SK-N-SH (cell line): ENCODE measurements around the gene MBNL1. TPM values are rescaled to one million over a fixed set of nuclear protein-coding genes. Genes with fewer than 3 reads are reported as not detected.

ENCODE experiments used
- CTCF ChIA-PET: fragments of 300-600, 350-600 bp; formaldehyde crosslinking; extraction: SDS; loops from one replicate; lab custom pipeline; 2021; lab: Yijun Ruan, JAX
- POLR2A ChIA-PET: fragments of 350-600 bp; sonication (Branson Sonifier 250); formaldehyde crosslinking; extraction: SDS; loops from one replicate; lab custom pipeline; 2020; ENCODE audit warnings: antibody characterized with exemption, inconsistent platforms; lab: Yijun Ruan, JAX
- DNase-seq: peaks from one replicate; pipeline ENCODE4 v3.0.0; 2012
- H2AFZ ChIP-seq: fragments of 200-600 bp; sonication (generic); 2 replicates; pipeline ENCODE4 v1.8.1; 2016; ENCODE audit warnings: antibody characterized with exemption, mild to moderate bottlenecking, low read depth
- H3F3A ChIP-seq: fragments of 200-600 bp; sonication (generic); replicated peaks from 2 replicates; pipeline ENCODE3; 2016; ENCODE audit warnings: antibody characterized with exemption, mild to moderate bottlenecking; ENCODE audit not compliant: insufficient read depth
- H3K27ac ChIP-seq, 2 experiments: fragments of 200-500 bp in 1 of 2; fragments of 200-600 bp in 1 of 2; sonication (Bioruptor generic) in 1 of 2; sonication (generic), shearing (Covaris generic) in 1 of 2; 2 replicates each; pipeline versions ENCODE4 v1.5.1 to v1.6.1; 2014 to 2016; ENCODE audit warnings: low read depth in 2 of 2, inconsistent platforms in 1 of 2, low read length in 1 of 2, mild to moderate bottlenecking in 1 of 2, mixed read lengths in 1 of 2
- H3K27me3 ChIP-seq: fragments of 200-600 bp; sonication (generic), shearing (Covaris generic); 2 replicates; pipeline ENCODE4 v1.6.1; 2016; ENCODE audit warnings: mixed run types; ENCODE audit not compliant: insufficient read depth
- H3K36me3 ChIP-seq, 2 experiments: fragments of 200-500 bp in 1 of 2; fragments of 200-600 bp in 1 of 2; sonication (Bioruptor generic) in 1 of 2; sonication (generic) in 1 of 2; replicated peaks in 1 of 2; 2 replicates each; pipeline versions ENCODE3 to v1.5.1; 2014 to 2016; ENCODE audit warnings: low read length in 1 of 2, mild to moderate bottlenecking in 1 of 2; ENCODE audit not compliant: insufficient read depth in 2 of 2, control insufficient read depth in 1 of 2
- H3K4me1 ChIP-seq, 2 experiments: fragments of 200-500 bp in 1 of 2; fragments of 200-600 bp in 1 of 2; sonication (Bioruptor generic) in 1 of 2; sonication (generic), shearing (Covaris generic) in 1 of 2; 2 replicates each; pipeline versions ENCODE4 v1.5.1 to v1.6.1; 2014 to 2016; ENCODE audit warnings: low read depth in 1 of 2, low read length in 1 of 2, mixed run types in 1 of 2; ENCODE audit not compliant: insufficient read depth in 2 of 2, control insufficient read depth in 1 of 2
- H3K4me2 ChIP-seq: fragments of 200-600 bp; sonication (generic), shearing (Covaris generic); 2 replicates; pipeline ENCODE4 v1.6.1; 2017; ENCODE audit warnings: mixed run types
- H3K4me3 ChIP-seq, 2 experiments: fragments of 200-500 bp in 1 of 2; fragments of 200-600 bp in 1 of 2; sonication (Bioruptor generic) in 1 of 2; sonication (generic), shearing (Covaris generic) in 1 of 2; 2 replicates each; pipeline versions ENCODE4 v1.5.1 to v1.8.1; 2014 to 2016; ENCODE audit warnings: low read depth in 2 of 2, inconsistent platforms in 1 of 2, low read length in 1 of 2, mild to moderate bottlenecking in 1 of 2, mixed read lengths in 1 of 2, moderate library complexity in 1 of 2
- H3K79me2 ChIP-seq: fragments of 200-600 bp; sonication (generic); 2 replicates; pipeline ENCODE4 v1.8.1; 2017; ENCODE audit warnings: mild to moderate bottlenecking; ENCODE audit not compliant: insufficient read depth
- H3K9ac ChIP-seq: fragments of 200-600 bp; sonication (generic); 2 replicates; pipeline ENCODE4 v1.6.1; 2017; ENCODE audit warnings: mixed run types
- H3K9me2 ChIP-seq: fragments of 200-600 bp; sonication (generic); 2 replicates; pipeline ENCODE4 v1.6.1; 2017; ENCODE audit warnings: mixed run types
- H3K9me3 ChIP-seq: fragments of 200-600 bp; sonication (generic); 2 replicates; pipeline ENCODE4 v1.6.1; 2017; ENCODE audit warnings: mixed run types, mild to moderate bottlenecking, moderate library complexity
- H4K20me1 ChIP-seq: fragments of 200-600 bp; sonication (generic); 2 replicates; pipeline ENCODE4 v1.6.1; 2017; ENCODE audit warnings: mild to moderate bottlenecking, mixed run types; ENCODE audit not compliant: insufficient read depth
- CHD2 ChIP-seq: fragments of 150-350 bp; IDR thresholded peaks from 2 replicates; pipeline ENCODE4 v1.6.1; 2018; ENCODE audit warnings: low read length; ENCODE audit not compliant: partially characterized antibody
- EZH2phosphoT487 ChIP-seq: fragments of 200-600 bp; sonication (generic); IDR thresholded peaks from 2 replicates; pipeline ENCODE4 v1.6.1; 2017; ENCODE audit warnings: low read depth, mixed run types, mild to moderate bottlenecking, antibody characterized with exemption, moderate library complexity, borderline replicate concordance
- FOSL2 ChIP-seq: IDR thresholded peaks from 2 replicates; pipeline ENCODE4 v1.4.0; 2012; ENCODE audit warnings: low read depth, mild to moderate bottlenecking, moderate library complexity, borderline replicate concordance
- FOXJ3 ChIP-seq: sonication (generic); formaldehyde crosslinking; IDR thresholded peaks from 2 replicates; pipeline ENCODE4 v1.5.1; 2020; ENCODE audit warnings: mild to moderate bottlenecking, missing genetic modification reagents
- GATA2 ChIP-seq: sonication (generic); formaldehyde crosslinking; IDR thresholded peaks from 2 replicates; pipeline ENCODE4 v1.5.0; 2020; ENCODE audit warnings: mild to moderate bottlenecking, missing genetic modification reagents
- JUND ChIP-seq: IDR thresholded peaks from 2 replicates; pipeline ENCODE4 v1.4.0; 2012
- MEF2A ChIP-seq: IDR thresholded peaks from 2 replicates; pipeline ENCODE4 v1.4.0; 2012; ENCODE audit warnings: low read depth, borderline replicate concordance
- MXI1 ChIP-seq: IDR thresholded peaks from 2 replicates; pipeline ENCODE4 v1.6.1; 2012; ENCODE audit warnings: mild to moderate bottlenecking, low read depth, low read length, improper control_type of control experiment
- NFIC ChIP-seq: IDR thresholded peaks from 2 replicates; pipeline ENCODE4 v1.4.0; 2012; ENCODE audit warnings: borderline replicate concordance
- POLR2AphosphoS5 ChIP-seq: IDR thresholded peaks from 2 replicates; pipeline ENCODE4 v1.6.1; 2012; ENCODE audit warnings: low read depth, low read length
- RFX5 ChIP-seq: IDR thresholded peaks from 2 replicates; pipeline ENCODE4 v1.6.1; 2012; ENCODE audit warnings: mild to moderate bottlenecking, improper control_type of control experiment, low read length
- SMC3 ChIP-seq: IDR thresholded peaks from 2 replicates; pipeline ENCODE4 v1.6.1; 2012; ENCODE audit warnings: low read depth, low read length, improper control_type of control experiment
- WGBS: methylation state at CpG from one replicate; pipeline ENCODE4 v1.1.6; 2017; ENCODE audit warnings: low lambda C conversion rate; 5-methylcytosine and 5-hydroxymethylcytosine counted together
- polyA plus RNA-seq, 3 experiments: library from polyadenylated mRNA; depleted of rRNA; stranded (reverse); fragments of >200 nt; gene quantifications; 2 replicates each; pipeline ENCODE4 v1.2.3, GENCODE V29; 2012
- TF ChIP-seq, protein P1 (sequence below): IDR thresholded peaks from 2 replicates; pipeline ENCODE4 v1.6.1; 2012; ENCODE audit warnings: mild to moderate bottlenecking, low read depth, low read length, moderate library complexity
- TF ChIP-seq, protein P2 (sequence below): IDR thresholded peaks from 2 replicates; pipeline ENCODE4 v1.4.0; 2012; ENCODE audit warnings: low read depth
- TF ChIP-seq, protein P3 (sequence below): IDR thresholded peaks from 2 replicates; pipeline ENCODE4 v1.4.0; 2012; ENCODE audit warnings: low read depth, borderline replicate concordance
- TF ChIP-seq, protein P4 (sequence below): fragments of 150-350 bp; IDR thresholded peaks from 2 replicates; pipeline ENCODE4 v1.6.1; 2016; ENCODE audit warnings: mild to moderate bottlenecking, low read depth, low read length
- TF ChIP-seq, protein P5 (sequence below): fragments of 200-600 bp; sonication (generic); IDR thresholded peaks from 2 replicates; pipeline ENCODE4 v1.6.1; 2017; ENCODE audit warnings: antibody characterized with exemption, mild to moderate bottlenecking, moderate library complexity
- TF ChIP-seq, protein P6 (sequence below): IDR thresholded peaks from 2 replicates; pipeline ENCODE4; 2012
- TF ChIP-seq, protein P7 (sequence below): fragments of 150-350 bp; IDR thresholded peaks from 2 replicates; pipeline ENCODE4 v1.6.1; 2017; ENCODE audit warnings: antibody characterized with exemption, low read length, low read depth, borderline replicate concordance

Gene MBNL1
- polyA plus RNA-seq, 1 of the 3 experiments (the other 2 are of a cell fraction) = 44.3 TPM

DNA sequence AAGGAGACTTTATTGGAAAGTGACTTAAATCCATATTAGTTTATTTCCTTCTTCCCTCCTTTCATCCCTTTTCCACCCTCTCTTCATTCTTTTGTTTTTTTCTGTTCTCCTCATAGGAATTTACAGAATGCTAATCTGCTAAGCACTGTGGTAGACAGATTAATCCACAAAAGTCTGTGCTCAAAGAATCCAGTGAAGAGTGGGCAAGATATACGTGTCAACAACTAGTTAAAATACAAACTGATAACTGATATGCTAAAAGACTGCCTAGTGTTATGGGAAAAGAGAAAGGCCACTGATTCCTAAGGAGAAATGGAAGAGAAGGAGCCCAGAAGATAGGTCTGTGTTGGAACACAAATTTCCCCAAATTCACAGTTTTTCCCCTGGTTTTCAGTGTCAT is 202.2 kb downstream of the MBNL1 start:
- no peak overlapping the region for H3K27ac ChIP-seq
- ChIA-PET POLR2A (no interaction called here), CTCF (interaction anchor here (1.1 kb wide), 1 partner anchor 103 kb away, joined by 3 read pairs; no protein-coding TSS in a partner anchor)
- H3K4me3 ChIP-seq = no peak overlapping the region
- H3K27me3 ChIP-seq = no peaks in the 10 kb centered on the region
- no peak overlapping the region for H3K9ac ChIP-seq
- H3K36me3 ChIP-seq = peaks cover 4 to 22% of the 10 kb centered on the region in 2 experiments
- peaks cover 32% of the 10 kb centered on the region for H3F3A ChIP-seq
- no peak overlapping the region for H3K4me2 ChIP-seq
- no peak for DNase-seq
- peaks cover 0 to 3% of the 10 kb centered on the region in 2 experiments; a peak in 1 of 4 replicates for H3K4me1 ChIP-seq
- no peak overlapping the region for H2AFZ ChIP-seq
- no peaks in the 10 kb centered on the region for H3K79me2 ChIP-seq
- no peaks in the 10 kb centered on the region for H3K9me3 ChIP-seq
- 70% methylated on average over 1 of the region's 1 CpG for WGBS
- H4K20me1 ChIP-seq = no peaks in the 10 kb centered on the region
- TF ChIP-seq GATA2 (CRISPR knock-in tag) = no peak
- TF ChIP-seq, protein P1, sequence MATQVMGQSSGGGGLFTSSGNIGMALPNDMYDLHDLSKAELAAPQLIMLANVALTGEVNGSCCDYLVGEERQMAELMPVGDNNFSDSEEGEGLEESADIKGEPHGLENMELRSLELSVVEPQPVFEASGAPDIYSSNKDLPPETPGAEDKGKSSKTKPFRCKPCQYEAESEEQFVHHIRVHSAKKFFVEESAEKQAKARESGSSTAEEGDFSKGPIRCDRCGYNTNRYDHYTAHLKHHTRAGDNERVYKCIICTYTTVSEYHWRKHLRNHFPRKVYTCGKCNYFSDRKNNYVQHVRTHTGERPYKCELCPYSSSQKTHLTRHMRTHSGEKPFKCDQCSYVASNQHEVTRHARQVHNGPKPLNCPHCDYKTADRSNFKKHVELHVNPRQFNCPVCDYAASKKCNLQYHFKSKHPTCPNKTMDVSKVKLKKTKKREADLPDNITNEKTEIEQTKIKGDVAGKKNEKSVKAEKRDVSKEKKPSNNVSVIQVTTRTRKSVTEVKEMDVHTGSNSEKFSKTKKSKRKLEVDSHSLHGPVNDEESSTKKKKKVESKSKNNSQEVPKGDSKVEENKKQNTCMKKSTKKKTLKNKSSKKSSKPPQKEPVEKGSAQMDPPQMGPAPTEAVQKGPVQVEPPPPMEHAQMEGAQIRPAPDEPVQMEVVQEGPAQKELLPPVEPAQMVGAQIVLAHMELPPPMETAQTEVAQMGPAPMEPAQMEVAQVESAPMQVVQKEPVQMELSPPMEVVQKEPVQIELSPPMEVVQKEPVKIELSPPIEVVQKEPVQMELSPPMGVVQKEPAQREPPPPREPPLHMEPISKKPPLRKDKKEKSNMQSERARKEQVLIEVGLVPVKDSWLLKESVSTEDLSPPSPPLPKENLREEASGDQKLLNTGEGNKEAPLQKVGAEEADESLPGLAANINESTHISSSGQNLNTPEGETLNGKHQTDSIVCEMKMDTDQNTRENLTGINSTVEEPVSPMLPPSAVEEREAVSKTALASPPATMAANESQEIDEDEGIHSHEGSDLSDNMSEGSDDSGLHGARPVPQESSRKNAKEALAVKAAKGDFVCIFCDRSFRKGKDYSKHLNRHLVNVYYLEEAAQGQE = no peak
- TF ChIP-seq EZH2phosphoT487 = no peak
- no peak for TF ChIP-seq JUND
- TF ChIP-seq MEF2A = no peak
- TF ChIP-seq RFX5 = no peak
- no peak for TF ChIP-seq SMC3
- TF ChIP-seq FOSL2 = no peak
- no peak for TF ChIP-seq POLR2AphosphoS5
- TF ChIP-seq, protein P2, sequence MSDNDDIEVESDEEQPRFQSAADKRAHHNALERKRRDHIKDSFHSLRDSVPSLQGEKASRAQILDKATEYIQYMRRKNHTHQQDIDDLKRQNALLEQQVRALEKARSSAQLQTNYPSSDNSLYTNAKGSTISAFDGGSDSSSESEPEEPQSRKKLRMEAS = no peak
- TF ChIP-seq, protein P3, sequence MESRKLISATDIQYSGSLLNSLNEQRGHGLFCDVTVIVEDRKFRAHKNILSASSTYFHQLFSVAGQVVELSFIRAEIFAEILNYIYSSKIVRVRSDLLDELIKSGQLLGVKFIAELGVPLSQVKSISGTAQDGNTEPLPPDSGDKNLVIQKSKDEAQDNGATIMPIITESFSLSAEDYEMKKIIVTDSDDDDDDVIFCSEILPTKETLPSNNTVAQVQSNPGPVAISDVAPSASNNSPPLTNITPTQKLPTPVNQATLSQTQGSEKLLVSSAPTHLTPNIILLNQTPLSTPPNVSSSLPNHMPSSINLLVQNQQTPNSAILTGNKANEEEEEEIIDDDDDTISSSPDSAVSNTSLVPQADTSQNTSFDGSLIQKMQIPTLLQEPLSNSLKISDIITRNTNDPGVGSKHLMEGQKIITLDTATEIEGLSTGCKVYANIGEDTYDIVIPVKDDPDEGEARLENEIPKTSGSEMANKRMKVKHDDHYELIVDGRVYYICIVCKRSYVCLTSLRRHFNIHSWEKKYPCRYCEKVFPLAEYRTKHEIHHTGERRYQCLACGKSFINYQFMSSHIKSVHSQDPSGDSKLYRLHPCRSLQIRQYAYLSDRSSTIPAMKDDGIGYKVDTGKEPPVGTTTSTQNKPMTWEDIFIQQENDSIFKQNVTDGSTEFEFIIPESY = no peak
- TF ChIP-seq NFIC = no peak
- TF ChIP-seq, protein P4, sequence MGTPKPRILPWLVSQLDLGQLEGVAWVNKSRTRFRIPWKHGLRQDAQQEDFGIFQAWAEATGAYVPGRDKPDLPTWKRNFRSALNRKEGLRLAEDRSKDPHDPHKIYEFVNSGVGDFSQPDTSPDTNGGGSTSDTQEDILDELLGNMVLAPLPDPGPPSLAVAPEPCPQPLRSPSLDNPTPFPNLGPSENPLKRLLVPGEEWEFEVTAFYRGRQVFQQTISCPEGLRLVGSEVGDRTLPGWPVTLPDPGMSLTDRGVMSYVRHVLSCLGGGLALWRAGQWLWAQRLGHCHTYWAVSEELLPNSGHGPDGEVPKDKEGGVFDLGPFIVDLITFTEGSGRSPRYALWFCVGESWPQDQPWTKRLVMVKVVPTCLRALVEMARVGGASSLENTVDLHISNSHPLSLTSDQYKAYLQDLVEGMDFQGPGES = no peak
- TF ChIP-seq, protein P5, sequence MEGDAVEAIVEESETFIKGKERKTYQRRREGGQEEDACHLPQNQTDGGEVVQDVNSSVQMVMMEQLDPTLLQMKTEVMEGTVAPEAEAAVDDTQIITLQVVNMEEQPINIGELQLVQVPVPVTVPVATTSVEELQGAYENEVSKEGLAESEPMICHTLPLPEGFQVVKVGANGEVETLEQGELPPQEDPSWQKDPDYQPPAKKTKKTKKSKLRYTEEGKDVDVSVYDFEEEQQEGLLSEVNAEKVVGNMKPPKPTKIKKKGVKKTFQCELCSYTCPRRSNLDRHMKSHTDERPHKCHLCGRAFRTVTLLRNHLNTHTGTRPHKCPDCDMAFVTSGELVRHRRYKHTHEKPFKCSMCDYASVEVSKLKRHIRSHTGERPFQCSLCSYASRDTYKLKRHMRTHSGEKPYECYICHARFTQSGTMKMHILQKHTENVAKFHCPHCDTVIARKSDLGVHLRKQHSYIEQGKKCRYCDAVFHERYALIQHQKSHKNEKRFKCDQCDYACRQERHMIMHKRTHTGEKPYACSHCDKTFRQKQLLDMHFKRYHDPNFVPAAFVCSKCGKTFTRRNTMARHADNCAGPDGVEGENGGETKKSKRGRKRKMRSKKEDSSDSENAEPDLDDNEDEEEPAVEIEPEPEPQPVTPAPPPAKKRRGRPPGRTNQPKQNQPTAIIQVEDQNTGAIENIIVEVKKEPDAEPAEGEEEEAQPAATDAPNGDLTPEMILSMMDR = no peak
- no peak for TF ChIP-seq MXI1
- no peak for TF ChIP-seq CHD2
- TF ChIP-seq FOXJ3 (CRISPR knock-in tag) = no peak
- TF ChIP-seq, protein P6, sequence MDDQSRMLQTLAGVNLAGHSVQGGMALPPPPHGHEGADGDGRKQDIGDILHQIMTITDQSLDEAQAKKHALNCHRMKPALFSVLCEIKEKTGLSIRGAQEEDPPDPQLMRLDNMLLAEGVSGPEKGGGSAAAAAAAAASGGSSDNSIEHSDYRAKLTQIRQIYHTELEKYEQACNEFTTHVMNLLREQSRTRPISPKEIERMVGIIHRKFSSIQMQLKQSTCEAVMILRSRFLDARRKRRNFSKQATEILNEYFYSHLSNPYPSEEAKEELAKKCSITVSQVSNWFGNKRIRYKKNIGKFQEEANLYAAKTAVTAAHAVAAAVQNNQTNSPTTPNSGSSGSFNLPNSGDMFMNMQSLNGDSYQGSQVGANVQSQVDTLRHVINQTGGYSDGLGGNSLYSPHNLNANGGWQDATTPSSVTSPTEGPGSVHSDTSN = no peak
- TF ChIP-seq, protein P7, sequence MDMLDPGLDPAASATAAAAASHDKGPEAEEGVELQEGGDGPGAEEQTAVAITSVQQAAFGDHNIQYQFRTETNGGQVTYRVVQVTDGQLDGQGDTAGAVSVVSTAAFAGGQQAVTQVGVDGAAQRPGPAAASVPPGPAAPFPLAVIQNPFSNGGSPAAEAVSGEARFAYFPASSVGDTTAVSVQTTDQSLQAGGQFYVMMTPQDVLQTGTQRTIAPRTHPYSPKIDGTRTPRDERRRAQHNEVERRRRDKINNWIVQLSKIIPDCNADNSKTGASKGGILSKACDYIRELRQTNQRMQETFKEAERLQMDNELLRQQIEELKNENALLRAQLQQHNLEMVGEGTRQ = no peak
- no peaks in the 10 kb centered on the region for H3K9me2 ChIP-seq
